Activated T-helper 2 cell treated with anti-CD3 and anti-CD28 coated beads, Interferon-gamma antibody, Interleukin-2, Interleukin-4, amounts not matched to agents 10 μg/mL and 5 μg/mL and 100 μg/mL, durations not matched to agents 14 hours and 24 hours and 36 hours (primary cell): ENCODE measurements around the gene PRODH. TPM values are rescaled to one million over a fixed set of nuclear protein-coding genes. Genes with fewer than 3 reads are reported as not detected.
"Not testable (repeated sequence)": the region's sequence is repeated elsewhere in the genome, so short reads cannot be mapped to it uniquely, and the experiment has no call there.

Experiments
- DNase-seq: peaks from one replicate; pipeline ENCODE4 v3.0.0; 2021; ENCODE audit warnings: low spot score
- H3K27ac Mint-ChIP-seq: one replicate; pipeline ENCODE4 v1.8.0; 2021; ENCODE audit warnings: mixed read lengths
- H3K27me3 Mint-ChIP-seq: one replicate; pipeline ENCODE4 v1.8.0; 2021; ENCODE audit warnings: low read depth, mixed read lengths
- H3K36me3 Mint-ChIP-seq: one replicate; pipeline ENCODE4 v1.8.0; 2021; ENCODE audit warnings: low read depth, mixed read lengths
- H3K4me1 Mint-ChIP-seq: one replicate; pipeline ENCODE4 v1.8.0; 2021; ENCODE audit warnings: low read depth, mixed read lengths
- H3K4me3 Mint-ChIP-seq: one replicate; pipeline ENCODE4 v1.8.0; 2021; ENCODE audit warnings: low read depth, mild to moderate bottlenecking, moderate library complexity, mixed read lengths
- H3K9me3 Mint-ChIP-seq: one replicate; pipeline ENCODE4 v1.8.0; 2021; ENCODE audit warnings: mixed read lengths
- intact Hi-C: fragments of 100-400 bp; cut with micrococcal nuclease; formaldehyde crosslinking; loops from one replicate; pipeline ENCODE4 v1.15.1; 2023
- total RNA-seq: library from RNA; stranded (reverse); gene quantifications from 2 replicates; pipeline ENCODE4 v1.2.3, GENCODE V29; 2022

Gene PRODH
- total RNA-seq, 1 donor from 2014 or later: 0.50 TPM

DNA sequence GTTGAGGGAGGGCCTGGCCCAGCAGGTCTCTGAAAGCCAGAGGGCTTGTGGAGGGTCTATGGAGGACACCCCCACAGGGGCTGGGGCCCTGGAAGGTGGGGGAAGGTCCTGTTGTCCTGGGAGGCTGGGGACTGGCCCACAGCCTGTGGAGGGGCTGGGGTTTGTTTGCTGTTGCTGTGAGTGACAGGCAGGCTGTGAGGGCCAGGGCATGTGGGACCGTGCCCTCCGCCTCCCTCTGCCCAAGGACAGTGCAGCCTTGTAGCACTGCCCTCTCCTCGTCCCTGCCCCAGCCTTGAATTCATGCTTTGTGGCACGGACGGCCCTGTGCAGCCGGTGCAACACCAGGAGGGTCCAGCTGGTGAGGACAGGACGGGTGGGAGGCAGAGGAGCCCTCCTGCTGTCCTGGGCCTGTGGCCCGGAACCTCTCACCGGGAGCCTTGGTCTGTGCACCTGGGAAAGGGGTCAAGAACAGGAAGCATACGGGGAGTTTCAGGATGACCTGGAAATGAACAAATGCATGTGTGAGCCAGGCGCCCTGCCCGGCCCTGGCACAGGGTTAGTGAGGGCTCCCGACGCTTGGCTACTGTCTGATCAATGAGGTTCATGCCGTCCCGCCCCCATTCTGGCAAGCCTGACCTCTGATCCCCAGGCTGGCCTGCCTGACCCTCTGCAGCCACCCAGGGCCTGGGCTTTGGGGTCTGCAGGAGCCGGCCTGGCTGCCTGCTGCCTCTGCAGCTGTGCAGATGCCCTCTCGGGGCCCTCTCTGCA is 37.4 kb upstream of the PRODH start:
- intact Hi-C loops: no loop called here
- no peaks in the 10 kb centered on the region for H3K9me3 Mint-ChIP-seq
- no peaks in the 10 kb centered on the region for H3K4me1 Mint-ChIP-seq
- no peak overlapping the region for H3K4me3 Mint-ChIP-seq
- H3K27me3 Mint-ChIP-seq: peaks cover 10% of the 10 kb centered on the region
- DNase-seq: no peak
- H3K27ac Mint-ChIP-seq: no peak overlapping the region
- H3K36me3 Mint-ChIP-seq: no peaks in the 10 kb centered on the region

DNA sequence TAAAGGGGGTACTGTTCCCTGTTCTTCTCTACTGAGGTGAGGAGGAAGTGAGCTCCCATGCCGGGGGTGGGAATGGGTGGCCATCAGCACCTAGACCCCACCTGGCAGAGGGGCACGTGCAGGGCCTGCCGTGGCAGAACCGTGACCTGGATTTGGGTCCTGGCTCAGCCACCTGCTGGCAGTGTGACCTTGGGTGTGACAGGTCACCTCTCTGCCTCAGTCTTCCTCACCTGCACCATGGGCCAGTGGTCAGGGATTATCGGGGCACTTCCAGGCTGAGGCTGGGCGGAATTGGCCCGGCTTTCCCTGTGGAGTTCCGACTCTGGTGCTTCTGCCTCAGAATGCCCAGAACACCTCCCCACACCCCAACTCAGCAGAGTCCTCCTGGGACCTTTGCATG is 36.5 kb upstream of the PRODH start:
- H3K27me3 Mint-ChIP-seq, H3K36me3 Mint-ChIP-seq, H3K4me1 Mint-ChIP-seq, DNase-seq, intact Hi-C loops, H3K9me3 Mint-ChIP-seq, H3K27ac Mint-ChIP-seq, H3K4me3 Mint-ChIP-seq: not testable (repeated sequence)

- H3K36me3 Mint-ChIP-seq, intact Hi-C loops, H3K4me3 Mint-ChIP-seq, H3K27ac Mint-ChIP-seq, H3K27me3 Mint-ChIP-seq, H3K4me1 Mint-ChIP-seq, DNase-seq, H3K9me3 Mint-ChIP-seq: not testable (repeated sequence)
These were observed 35.9 kb upstream of the PRODH start for GRCh38 chr22:18972029-18972428.

- no peaks in the 10 kb centered on the region for H3K4me1 Mint-ChIP-seq
- no peaks in the 10 kb centered on the region for H3K9me3 Mint-ChIP-seq
- intact Hi-C loops: no loop called here
- H3K36me3 Mint-ChIP-seq: no peaks in the 10 kb centered on the region
- H3K4me3 Mint-ChIP-seq: no peak overlapping the region
- no peak overlapping the region for H3K27ac Mint-ChIP-seq
- DNase-seq: no peak
- peaks cover 12% of the 10 kb centered on the region for H3K27me3 Mint-ChIP-seq
These were observed 35.2 kb upstream of the PRODH start for GRCh38 chr22:18971321-18971751.

DNA sequence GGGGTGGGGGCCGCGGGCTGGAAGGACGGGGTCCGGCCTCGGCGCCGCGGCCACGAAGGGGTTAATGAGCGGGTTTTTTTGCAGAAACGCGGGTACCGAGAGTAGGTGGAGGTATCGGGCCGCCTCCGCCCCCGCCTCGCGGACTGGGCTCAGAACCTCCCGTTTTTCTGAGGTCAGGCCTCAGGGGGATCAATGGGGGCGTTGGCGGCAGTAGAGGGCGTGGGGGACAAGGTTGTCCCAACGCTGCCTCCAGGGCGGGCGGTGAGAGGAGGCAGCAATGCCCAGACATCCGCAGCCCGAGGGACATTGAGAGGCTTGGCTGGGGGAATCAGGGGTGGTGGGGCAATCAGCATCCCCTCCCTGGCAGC is 34.8 kb upstream of the PRODH start:
- Mint-ChIP-seq H3K27me3 (peaks cover 12% of the 10 kb centered on the region), H3K9me3 (no peaks in the 10 kb centered on the region), H3K27ac (no peak overlapping the region), H3K4me3 (no peak overlapping the region), H3K4me1 (no peaks in the 10 kb centered on the region), H3K36me3 (no peaks in the 10 kb centered on the region)
- intact Hi-C loops: no loop called here
- no peak for DNase-seq

GRCh38 chr22:18970176-18970947 is 34.3 kb upstream of the PRODH start:
- Mint-ChIP-seq H3K4me1 (no peaks in the 10 kb centered on the region), H3K4me3 (no peak overlapping the region), H3K27me3 (peaks cover 12% of the 10 kb centered on the region), H3K27ac (no peak overlapping the region), H3K36me3 (no peaks in the 10 kb centered on the region), H3K9me3 (no peaks in the 10 kb centered on the region)
- no peak for DNase-seq
- intact Hi-C loops: no loop called here

DNA sequence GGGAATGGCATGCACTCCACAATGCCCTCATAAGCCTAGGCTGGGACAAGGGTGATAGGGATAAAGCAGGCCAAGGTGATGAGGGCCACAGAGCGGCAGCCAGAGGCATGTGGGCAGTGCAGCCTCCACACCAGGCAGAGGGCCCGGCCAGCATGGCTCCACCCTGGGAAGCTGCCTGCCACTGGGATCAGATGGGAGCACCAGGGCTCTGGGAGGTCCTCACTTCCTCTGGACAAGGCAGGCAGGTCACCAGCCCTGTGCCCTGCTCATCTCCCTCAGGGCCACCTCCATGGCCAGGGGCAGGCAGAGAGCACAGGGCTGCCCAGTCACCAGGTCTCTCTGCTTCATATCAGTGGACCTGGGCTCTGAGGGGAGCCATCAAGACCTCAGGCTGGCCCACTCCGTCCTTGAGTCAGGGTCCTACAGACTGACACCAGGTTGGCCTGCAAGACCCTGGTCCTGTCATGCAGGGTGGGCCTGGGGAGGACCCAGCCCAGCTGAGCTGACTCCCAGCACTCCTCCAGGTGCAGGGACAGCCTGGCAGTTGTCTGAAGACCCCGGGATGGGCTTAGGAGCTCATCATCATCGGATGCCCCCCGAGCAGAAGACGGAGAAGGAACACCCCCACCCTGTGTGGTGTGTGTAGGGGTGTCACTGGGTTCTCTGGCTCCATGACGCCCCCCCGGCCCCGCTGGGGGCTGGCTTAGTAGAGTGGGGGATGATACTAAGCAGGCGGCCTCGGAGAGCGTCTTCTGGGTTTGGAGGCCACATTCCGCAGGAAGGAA is 33.3 kb upstream of the PRODH start:
- DNase-seq, intact Hi-C loops, H3K27ac Mint-ChIP-seq, H3K36me3 Mint-ChIP-seq, H3K4me1 Mint-ChIP-seq, H3K9me3 Mint-ChIP-seq: not testable (repeated sequence)
- Mint-ChIP-seq H3K4me3 (peak overlapping the region; percentile 54), H3K27me3 (peaks cover 11% of the 10 kb centered on the region)

GRCh38 chr22:18968011-18968749 is 32.1 kb upstream of the PRODH start:
- DNase-seq: no peak
- Mint-ChIP-seq H3K4me1 (no peaks in the 10 kb centered on the region), H3K27me3 (peaks cover 9% of the 10 kb centered on the region), H3K9me3 (no peaks in the 10 kb centered on the region), H3K4me3 (no peak overlapping the region), H3K36me3 (no peaks in the 10 kb centered on the region), H3K27ac (no peak overlapping the region)
- intact Hi-C loops: no loop called here

DNA sequence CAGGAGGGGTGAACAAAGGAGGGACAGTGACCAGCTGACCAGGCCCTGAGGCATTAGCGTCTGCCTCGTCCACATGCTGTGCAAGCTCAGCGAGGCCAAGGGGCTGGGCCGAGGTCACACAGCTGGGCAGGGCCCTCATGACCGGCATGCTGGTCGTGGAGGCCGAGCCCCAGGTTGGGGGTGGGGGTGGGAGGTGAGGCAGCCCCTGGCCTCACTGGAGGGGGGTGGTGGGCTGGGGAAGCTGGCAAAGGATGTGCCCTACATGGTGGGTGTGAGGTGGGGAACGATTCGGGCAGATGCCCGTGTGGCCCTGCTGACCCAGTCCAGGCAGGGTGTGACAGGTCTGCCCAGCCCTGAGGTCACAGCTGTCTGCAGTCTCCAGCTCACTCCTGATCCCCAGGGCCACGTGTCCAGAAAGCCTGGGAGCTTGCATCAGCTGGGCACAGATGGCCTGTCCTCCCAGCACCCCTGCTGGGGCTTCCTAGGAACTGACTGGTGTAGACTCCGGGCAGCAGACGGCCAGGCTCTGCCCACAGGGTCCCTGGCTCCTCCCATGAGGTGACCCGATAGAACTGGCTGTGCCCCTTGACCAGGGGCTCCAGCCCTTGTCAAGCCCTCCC is 31.4 kb upstream of the PRODH start:
- H3K36me3 Mint-ChIP-seq, DNase-seq, H3K4me1 Mint-ChIP-seq, H3K27me3 Mint-ChIP-seq, H3K9me3 Mint-ChIP-seq, intact Hi-C loops, H3K4me3 Mint-ChIP-seq, H3K27ac Mint-ChIP-seq: not testable (repeated sequence)

GRCh38 chr22:18966748-18967147 is 30.7 kb upstream of the PRODH start:
- Mint-ChIP-seq H3K27me3 (peaks cover 8% of the 10 kb centered on the region), H3K36me3 (no peaks in the 10 kb centered on the region), H3K4me3 (no peak overlapping the region), H3K9me3 (no peaks in the 10 kb centered on the region), H3K4me1 (no peaks in the 10 kb centered on the region), H3K27ac (no peak overlapping the region)
- DNase-seq: no peak
- intact Hi-C loops: no loop called here

GRCh38 chr22:18965526-18966421 is 29.7 kb upstream of the PRODH start:
- H3K27me3 Mint-ChIP-seq: peaks cover 7% of the 10 kb centered on the region
- no peaks in the 10 kb centered on the region for H3K4me1 Mint-ChIP-seq
- no peak overlapping the region for H3K27ac Mint-ChIP-seq
- H3K36me3 Mint-ChIP-seq: no peaks in the 10 kb centered on the region
- no peak for DNase-seq
- H3K4me3 Mint-ChIP-seq: no peak overlapping the region
- H3K9me3 Mint-ChIP-seq: no peaks in the 10 kb centered on the region
- intact Hi-C loops: no loop called here
